Measurements from ENCODE around the gene ARMC3.

The ARMC3 gene

DNA sequence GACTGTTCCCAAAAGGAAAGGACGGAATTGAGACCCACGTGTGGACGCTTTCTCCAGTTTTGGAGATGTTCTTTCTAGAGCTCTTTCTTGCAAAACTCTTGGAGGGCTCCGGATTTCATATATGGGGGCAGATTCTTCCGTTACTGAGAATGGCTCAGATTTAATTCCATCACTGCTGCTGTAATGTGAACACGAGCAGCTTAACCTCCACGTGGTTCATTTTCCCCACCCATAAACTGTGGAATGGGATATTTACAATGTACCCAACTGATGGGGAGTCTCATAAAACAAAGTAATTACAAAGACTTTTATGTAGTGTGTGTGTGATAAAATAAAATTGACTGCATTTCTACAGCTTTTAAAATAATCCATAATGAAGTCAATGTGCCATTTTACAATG, 152.4 kb downstream of the ARMC3 start:
- no peak for DNase-seq

DNA sequence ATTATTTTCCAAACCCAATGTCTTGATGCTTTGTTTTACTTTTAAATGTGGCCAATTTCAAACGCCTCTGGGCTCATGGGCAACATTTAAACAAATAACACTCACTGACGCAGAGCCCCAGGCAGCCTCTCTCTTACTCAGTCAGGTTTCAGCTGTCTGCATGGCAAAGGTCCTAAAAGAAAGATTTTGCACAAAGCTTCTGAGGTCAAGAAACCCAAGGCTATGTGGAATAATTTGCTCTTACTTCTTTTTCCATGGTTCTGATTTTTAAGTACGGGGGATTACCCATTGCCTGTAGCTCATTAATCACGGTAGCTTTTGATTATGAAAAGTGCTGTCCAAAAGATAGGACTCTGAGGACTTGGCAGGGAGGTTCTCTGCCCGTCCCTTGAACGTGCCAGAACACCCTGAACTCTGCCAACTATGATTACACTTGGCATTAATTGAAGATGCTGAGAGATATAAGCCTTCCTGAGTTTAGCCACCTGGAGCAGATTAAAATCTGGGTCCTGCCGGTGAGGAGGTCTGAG, 153.4 kb downstream of the ARMC3 start:
- no peak for DNase-seq

DNA sequence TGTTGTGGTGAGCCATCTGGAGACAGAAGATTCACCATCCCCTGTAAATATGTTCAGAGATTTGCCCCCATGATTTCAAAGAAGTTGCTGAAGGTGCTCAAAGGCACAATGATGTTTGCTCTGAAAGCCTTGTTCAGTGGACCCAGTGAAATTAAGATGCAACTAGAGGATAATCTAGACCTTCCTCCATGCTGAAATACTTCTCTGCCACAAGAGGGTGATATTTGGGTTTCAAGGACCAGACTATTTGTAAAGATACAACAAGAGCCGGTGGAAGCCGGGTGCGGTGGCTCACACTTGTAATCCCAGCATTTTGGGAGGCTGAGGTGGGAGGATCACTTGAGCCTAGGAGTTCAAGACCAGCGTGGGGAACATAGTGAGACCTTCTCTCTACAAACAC, 154.0 kb downstream of the ARMC3 start:
- no peak for DNase-seq

Data from NCI-H2081 treated with DMSO at 0.1 percent for 48 hours (cell line).